HepG2 (cell line): ENCODE measurements around the gene RPL26. TPM values are rescaled to one million over a fixed set of nuclear protein-coding genes. Genes with fewer than 3 reads are reported as not detected.

ENCODE experiments used
- ADNP ChIP-seq: sonication (generic); formaldehyde crosslinking; IDR thresholded peaks from 2 replicates; pipeline ENCODE4 v1.4.0; 2020; ENCODE audit warnings: missing genetic modification reagents
- CERS6 ChIP-seq: sonication (generic); formaldehyde crosslinking; IDR thresholded peaks from 2 replicates; pipeline ENCODE4 v1.5.0; 2020; ENCODE audit warnings: missing genetic modification reagents
- HCFC1 ChIP-seq: fragments of 150-350 bp; IDR thresholded peaks from 2 replicates; pipeline ENCODE4 v1.6.1; 2014; ENCODE audit warnings: low read depth, low read length
- HMGXB3 ChIP-seq: sonication (generic); formaldehyde crosslinking; IDR thresholded peaks from 2 replicates; pipeline ENCODE4 v1.4.0; 2020; ENCODE audit warnings: missing genetic modification reagents, borderline replicate concordance
- NR1H2 ChIP-seq: sonication (generic); formaldehyde crosslinking; IDR thresholded peaks from 2 replicates; pipeline ENCODE4 v1.8.1; 2022; ENCODE audit warnings: low read depth, missing genetic modification reagents, borderline replicate concordance
- PBX2 ChIP-seq: IDR thresholded peaks from 2 replicates; pipeline ENCODE4 v1.6.1; 2016; ENCODE audit warnings: control low read depth
- TEAD3 ChIP-seq: optimal IDR thresholded peaks from 2 replicates; pipeline ENCODE3; 2016; ENCODE audit warnings: borderline replicate concordance
- ZBTB14 ChIP-seq: sonication (generic); formaldehyde crosslinking; IDR thresholded peaks from 2 replicates; pipeline ENCODE4 v1.4.0; 2020; ENCODE audit warnings: missing genetic modification reagents
- ZKSCAN1 ChIP-seq: fragments of 150-350 bp; IDR thresholded peaks from 2 replicates; pipeline ENCODE4 v1.6.1; 2014; ENCODE audit warnings: low read length
- ZNF224 ChIP-seq: sonication (generic); formaldehyde crosslinking; IDR thresholded peaks from 2 replicates; pipeline ENCODE4 v1.5.0; 2020; ENCODE audit warnings: mild to moderate bottlenecking, missing genetic modification reagents
- ZNF263 ChIP-seq: sonication (generic); formaldehyde crosslinking; IDR thresholded peaks from 2 replicates; pipeline ENCODE4 v1.4.0; 2020; ENCODE audit warnings: missing genetic modification reagents
- ZNF883 ChIP-seq: sonication (generic); formaldehyde crosslinking; IDR thresholded peaks from 2 replicates; pipeline ENCODE4 v1.5.1; 2020; ENCODE audit warnings: mild to moderate bottlenecking, missing genetic modification reagents; ENCODE audit errors: not compliant biosample characterization
- polyA plus RNA-seq, 8 experiments: library from polyadenylated mRNA; depleted of rRNA in 3 of 8; stranded (reverse) in 7 of 8; unstranded in 1 of 8; fragments of >200 nt; fragmentation: Illumina TruSeq in 4 of 8; extraction: Trizol in 4 of 8; gene quantifications; 2 replicates each; pipeline versions ENCODE4 v1.2.1 to v1.2.3, GENCODE V29; 2011 to 2016; ENCODE audit warnings: low read depth in 4 of 8, missing spikeins in 1 of 8, mixed read lengths in 1 of 8; ENCODE audit not compliant: insufficient read depth in 1 of 8
- total RNA-seq, 5 experiments: library from RNA; depleted of rRNA; stranded (reverse); fragments of >200 nt; fragmentation: Illumina TruSeq; extraction: Trizol; gene quantifications; 2 replicates each; pipeline ENCODE4 v1.2.3, GENCODE V29; 2016; ENCODE audit warnings: low read depth in 1 of 5
- TF ChIP-seq, protein P1 (sequence below), 2 experiments: sonication (generic) in 1 of 2; formaldehyde crosslinking in 1 of 2; IDR thresholded peaks; 2 replicates each; pipeline versions ENCODE4 v1.6.1 to v1.9.0; 2014 to 2022; ENCODE audit warnings: antibody characterized with exemption in 1 of 2, borderline replicate concordance in 1 of 2, inconsistent platforms in 1 of 2, low read depth in 1 of 2, missing genetic modification reagents in 1 of 2
- TF ChIP-seq, protein P2 (sequence below): sonication (generic); formaldehyde crosslinking; IDR thresholded peaks from 2 replicates; pipeline ENCODE4 v1.4.0; 2020; ENCODE audit warnings: mild to moderate bottlenecking, missing genetic modification reagents

The RPL26 gene
- total and polyA plus RNA-seq, 2 of the 13 experiments (the other 11 are each of a cell fraction or from before 2014, with no cell fraction given), result 2,817 to 3,529 TPM

- peak; percentile 71 for TF ChIP-seq HMGXB3 (CRISPR knock-in tag)
- peak; percentile 52 for TF ChIP-seq TEAD3 (CRISPR knock-in tag)
- no peak for TF ChIP-seq CERS6
- no peak for TF ChIP-seq PBX2
- TF ChIP-seq ADNP (CRISPR knock-in tag), result peak; percentile 40; the same call in 1 of the 2 replicates
- no peak for TF ChIP-seq NR1H2 (CRISPR knock-in tag)
- TF ChIP-seq ZNF224 (CRISPR knock-in tag), result no peak
- TF ChIP-seq ZBTB14 (CRISPR knock-in tag), result no peak
- TF ChIP-seq ZKSCAN1, result no peak
- TF ChIP-seq, protein P1, sequence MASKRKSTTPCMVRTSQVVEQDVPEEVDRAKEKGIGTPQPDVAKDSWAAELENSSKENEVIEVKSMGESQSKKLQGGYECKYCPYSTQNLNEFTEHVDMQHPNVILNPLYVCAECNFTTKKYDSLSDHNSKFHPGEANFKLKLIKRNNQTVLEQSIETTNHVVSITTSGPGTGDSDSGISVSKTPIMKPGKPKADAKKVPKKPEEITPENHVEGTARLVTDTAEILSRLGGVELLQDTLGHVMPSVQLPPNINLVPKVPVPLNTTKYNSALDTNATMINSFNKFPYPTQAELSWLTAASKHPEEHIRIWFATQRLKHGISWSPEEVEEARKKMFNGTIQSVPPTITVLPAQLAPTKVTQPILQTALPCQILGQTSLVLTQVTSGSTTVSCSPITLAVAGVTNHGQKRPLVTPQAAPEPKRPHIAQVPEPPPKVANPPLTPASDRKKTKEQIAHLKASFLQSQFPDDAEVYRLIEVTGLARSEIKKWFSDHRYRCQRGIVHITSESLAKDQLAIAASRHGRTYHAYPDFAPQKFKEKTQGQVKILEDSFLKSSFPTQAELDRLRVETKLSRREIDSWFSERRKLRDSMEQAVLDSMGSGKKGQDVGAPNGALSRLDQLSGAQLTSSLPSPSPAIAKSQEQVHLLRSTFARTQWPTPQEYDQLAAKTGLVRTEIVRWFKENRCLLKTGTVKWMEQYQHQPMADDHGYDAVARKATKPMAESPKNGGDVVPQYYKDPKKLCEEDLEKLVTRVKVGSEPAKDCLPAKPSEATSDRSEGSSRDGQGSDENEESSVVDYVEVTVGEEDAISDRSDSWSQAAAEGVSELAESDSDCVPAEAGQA (IDR thresholded peaks at IDR 0.05; ENCODE audit: low read depth), result no peak
- TF ChIP-seq, protein P1 (CRISPR knock-in tag; IDR thresholded peaks at IDR 0.05; ENCODE audit: borderline replicate concordance), result no peak
- TF ChIP-seq ZNF263 (CRISPR knock-in tag), result peak; percentile 33; the same call in 1 of the 2 replicates
- no peak for TF ChIP-seq ZNF883 (CRISPR knock-in tag)
- peak; percentile 56 for TF ChIP-seq HCFC1
- TF ChIP-seq, protein P2, sequence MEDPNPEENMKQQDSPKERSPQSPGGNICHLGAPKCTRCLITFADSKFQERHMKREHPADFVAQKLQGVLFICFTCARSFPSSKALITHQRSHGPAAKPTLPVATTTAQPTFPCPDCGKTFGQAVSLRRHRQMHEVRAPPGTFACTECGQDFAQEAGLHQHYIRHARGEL (CRISPR knock-in tag), result no peak
Measured at GRCh38 chr17:8383143-8383822, at the start of gene RPL26 (continued).
